ENCODE data around the gene PTBP3.

GRCh38 chr9:112315331-112316257 lies 17.8 kb downstream of the PTBP3 start:
- TF ChIP-seq EZH2 (IDR thresholded peaks at IDR 0.05; ENCODE audit: insufficient read depth, low read length) (no peak), CTCF (IDR thresholded peaks at IDR 0.05; ENCODE audit: insufficient read depth, low read depth, low read length) (no peak)

Data from astrocyte (in vitro differentiated cells and primary cell).